Loucy (cell line): ENCODE data around the gene CACNA1D.

Experiments used
- H2AFZ ChIP-seq: fragments of 200-600 bp; sonication (generic); 2 replicates; pipeline ENCODE4 v1.6.0; 2016; ENCODE audit warnings: antibody characterized with exemption, mild to moderate bottlenecking, low read length, moderate library complexity
- H3F3A ChIP-seq: fragments of 200-600 bp; 2 replicates; pipeline ENCODE4 v1.6.0; 2016; ENCODE audit warnings: antibody characterized with exemption, low read depth, mild to moderate bottlenecking
- H3K27me3 ChIP-seq: fragments of 200-600 bp; sonication (generic); 2 replicates; pipeline ENCODE4 v1.6.1; 2014; ENCODE audit warnings: low read length, mild to moderate bottlenecking; ENCODE audit not compliant: insufficient read depth, poor library complexity, severe bottlenecking
- H3K36me3 ChIP-seq: fragments of 200-600 bp; sonication (generic); 2 replicates; pipeline ENCODE4 v1.6.1; 2016; ENCODE audit warnings: low read length; ENCODE audit not compliant: insufficient read depth
- H3K4me1 ChIP-seq: fragments of 200-600 bp; sonication (generic); 2 replicates; pipeline ENCODE4 v1.5.1; 2014; ENCODE audit warnings: low read length, mild to moderate bottlenecking; ENCODE audit not compliant: insufficient read depth, poor library complexity, severe bottlenecking
- H3K4me2 ChIP-seq: fragments of 200-600 bp; sonication (generic); 2 replicates; pipeline ENCODE4 v1.6.0; 2014; ENCODE audit warnings: antibody characterized with exemption, low read length, low read depth, mild to moderate bottlenecking; ENCODE audit not compliant: poor library complexity, severe bottlenecking
- H3K4me3 ChIP-seq: fragments of 200-600 bp; sonication (generic); 2 replicates; pipeline ENCODE4 v1.5.1; 2014; ENCODE audit warnings: low read length, mild to moderate bottlenecking, mixed read lengths; ENCODE audit not compliant: poor library complexity, severe bottlenecking
- H3K79me2 ChIP-seq: fragments of 200-600 bp; sonication (generic); 2 replicates; pipeline ENCODE4 v1.6.1; 2014; ENCODE audit warnings: low read length; ENCODE audit not compliant: insufficient read depth
- H3K9ac ChIP-seq: fragments of 200-600 bp; sonication (generic); 2 replicates; pipeline ENCODE4 v1.6.0; 2014; ENCODE audit warnings: mild to moderate bottlenecking, low read depth, low read length, moderate library complexity; ENCODE audit not compliant: poor library complexity, severe bottlenecking
- H3K9me2 ChIP-seq: fragments of 200-600 bp; sonication (generic); replicated peaks from 2 replicates; pipeline ENCODE4 v1.6.1; 2016; ENCODE audit warnings: low read depth, low read length, mixed read lengths
- H3K9me3 ChIP-seq: fragments of 200-600 bp; sonication (generic); 2 replicates; pipeline ENCODE4 v1.6.1; 2014; ENCODE audit warnings: mild to moderate bottlenecking, antibody characterized with exemption, low read length, low read depth; ENCODE audit not compliant: insufficient read depth
- H4K20me1 ChIP-seq: fragments of 200-600 bp; sonication (generic); 2 replicates; pipeline ENCODE4 v1.6.0; 2014; ENCODE audit warnings: antibody characterized with exemption, low read length, mild to moderate bottlenecking; ENCODE audit not compliant: insufficient read depth, poor library complexity, severe bottlenecking
- EZH2phosphoT487 ChIP-seq: fragments of 200-600 bp; IDR thresholded peaks from 2 replicates; pipeline ENCODE4 v1.6.1; 2018; ENCODE audit warnings: antibody characterized with exemption, mild to moderate bottlenecking, moderate library complexity, borderline replicate concordance
- TF ChIP-seq, protein P1 (sequence below): fragments of 200-600 bp; sonication (generic); conservative IDR thresholded peaks from 2 replicates; pipeline ENCODE4 v1.5.1; 2014; ENCODE audit warnings: mild to moderate bottlenecking, antibody characterized with exemption, low read length

CACNA1D gene

DNA sequence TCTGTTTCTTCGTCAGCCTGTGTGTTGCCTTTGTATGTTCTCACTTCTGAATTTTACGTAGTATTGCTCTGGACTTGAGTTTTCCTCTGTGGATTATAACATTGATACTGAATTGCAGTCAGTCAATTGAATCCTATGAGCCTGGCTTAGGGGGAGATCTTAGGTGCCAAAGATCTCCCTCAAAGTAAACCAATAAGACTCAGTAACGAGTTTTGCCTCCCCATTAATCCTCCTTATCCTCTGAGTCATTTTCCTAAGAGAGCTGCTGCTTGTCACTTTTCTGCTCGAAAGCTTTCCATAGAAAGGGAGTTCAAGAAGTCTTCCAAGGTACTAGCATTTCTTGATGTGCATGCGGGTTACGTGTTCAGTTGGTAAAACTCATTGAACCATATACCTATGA, 225.4 kb downstream of the CACNA1D start:
- no peaks in the 10 kb centered on the region for H3K9me3 ChIP-seq
- no peaks in the 10 kb centered on the region for H3K4me1 ChIP-seq
- H3K36me3 ChIP-seq, result no peaks in the 10 kb centered on the region
- no peak for TF ChIP-seq EZH2phosphoT487
- TF ChIP-seq, protein P1, sequence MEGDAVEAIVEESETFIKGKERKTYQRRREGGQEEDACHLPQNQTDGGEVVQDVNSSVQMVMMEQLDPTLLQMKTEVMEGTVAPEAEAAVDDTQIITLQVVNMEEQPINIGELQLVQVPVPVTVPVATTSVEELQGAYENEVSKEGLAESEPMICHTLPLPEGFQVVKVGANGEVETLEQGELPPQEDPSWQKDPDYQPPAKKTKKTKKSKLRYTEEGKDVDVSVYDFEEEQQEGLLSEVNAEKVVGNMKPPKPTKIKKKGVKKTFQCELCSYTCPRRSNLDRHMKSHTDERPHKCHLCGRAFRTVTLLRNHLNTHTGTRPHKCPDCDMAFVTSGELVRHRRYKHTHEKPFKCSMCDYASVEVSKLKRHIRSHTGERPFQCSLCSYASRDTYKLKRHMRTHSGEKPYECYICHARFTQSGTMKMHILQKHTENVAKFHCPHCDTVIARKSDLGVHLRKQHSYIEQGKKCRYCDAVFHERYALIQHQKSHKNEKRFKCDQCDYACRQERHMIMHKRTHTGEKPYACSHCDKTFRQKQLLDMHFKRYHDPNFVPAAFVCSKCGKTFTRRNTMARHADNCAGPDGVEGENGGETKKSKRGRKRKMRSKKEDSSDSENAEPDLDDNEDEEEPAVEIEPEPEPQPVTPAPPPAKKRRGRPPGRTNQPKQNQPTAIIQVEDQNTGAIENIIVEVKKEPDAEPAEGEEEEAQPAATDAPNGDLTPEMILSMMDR, result no peak
- no peak overlapping the region for H3K4me2 ChIP-seq
- no peaks in the 10 kb centered on the region for H3K79me2 ChIP-seq
- H3K9me2 ChIP-seq, result no peaks in the 10 kb centered on the region
- H3F3A ChIP-seq, result no peaks in the 10 kb centered on the region
- no peaks in the 10 kb centered on the region for H3K27me3 ChIP-seq
- no peak overlapping the region for H3K4me3 ChIP-seq
- H3K9ac ChIP-seq, result no peak overlapping the region
- H2AFZ ChIP-seq, result no peak overlapping the region
- no peaks in the 10 kb centered on the region for H4K20me1 ChIP-seq

DNA sequence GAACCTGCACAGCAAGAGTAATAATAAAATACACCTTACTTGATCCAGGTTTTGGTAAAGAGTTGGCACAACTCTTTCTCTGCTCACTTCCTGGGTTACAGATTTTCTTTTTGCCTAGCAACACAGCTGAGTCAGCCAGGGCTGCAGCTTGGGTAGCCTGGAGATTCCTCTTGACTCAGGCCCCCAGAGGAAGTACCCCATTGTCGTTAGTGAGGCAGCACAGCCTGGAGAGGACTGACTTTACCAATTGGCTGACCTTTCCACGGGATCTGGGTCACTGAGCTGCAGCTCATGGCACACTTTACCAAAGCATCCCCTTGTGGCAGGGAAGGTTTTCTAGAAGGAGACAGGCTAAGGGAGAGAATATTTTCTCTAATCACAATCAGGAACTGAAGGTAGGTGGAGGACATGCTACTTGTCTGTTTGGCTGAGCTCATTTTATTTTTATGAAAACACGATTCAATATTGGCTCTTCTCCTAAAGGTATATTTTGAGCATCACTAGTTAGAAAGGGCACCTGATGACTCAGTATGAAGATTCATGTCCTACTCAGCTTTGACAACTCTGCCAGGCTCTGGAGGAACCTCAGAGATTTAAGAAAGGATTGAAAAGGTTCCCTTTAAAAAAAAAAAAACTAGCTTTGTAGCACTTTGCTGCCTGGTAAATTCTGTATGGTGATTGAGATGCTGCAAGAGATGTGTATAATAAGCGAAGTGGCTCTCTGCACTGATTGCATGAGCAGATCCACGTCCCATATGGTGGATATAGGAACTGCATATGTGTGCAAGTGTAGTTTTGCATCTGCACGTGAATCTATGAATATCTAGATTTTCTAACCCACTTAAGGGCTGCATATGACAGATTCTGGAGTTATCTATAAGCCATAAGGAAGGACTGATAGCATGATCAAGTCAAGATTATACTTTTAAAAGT, 227.0 kb downstream of the CACNA1D start:
- H3F3A ChIP-seq, result no peaks in the 10 kb centered on the region
- H3K9me2 ChIP-seq, result no peaks in the 10 kb centered on the region
- no peaks in the 10 kb centered on the region for H3K27me3 ChIP-seq
- no peak overlapping the region for H3K9ac ChIP-seq
- no peak for TF ChIP-seq EZH2phosphoT487
- TF ChIP-seq, protein P1, result no peak
- no peak overlapping the region for H3K4me2 ChIP-seq
- no peaks in the 10 kb centered on the region for H3K9me3 ChIP-seq
- no peaks in the 10 kb centered on the region for H4K20me1 ChIP-seq
- no peaks in the 10 kb centered on the region for H3K79me2 ChIP-seq
- H3K36me3 ChIP-seq, result no peaks in the 10 kb centered on the region
- H3K4me1 ChIP-seq, result no peaks in the 10 kb centered on the region
- no peak overlapping the region for H3K4me3 ChIP-seq
- H2AFZ ChIP-seq, result no peak overlapping the region

DNA sequence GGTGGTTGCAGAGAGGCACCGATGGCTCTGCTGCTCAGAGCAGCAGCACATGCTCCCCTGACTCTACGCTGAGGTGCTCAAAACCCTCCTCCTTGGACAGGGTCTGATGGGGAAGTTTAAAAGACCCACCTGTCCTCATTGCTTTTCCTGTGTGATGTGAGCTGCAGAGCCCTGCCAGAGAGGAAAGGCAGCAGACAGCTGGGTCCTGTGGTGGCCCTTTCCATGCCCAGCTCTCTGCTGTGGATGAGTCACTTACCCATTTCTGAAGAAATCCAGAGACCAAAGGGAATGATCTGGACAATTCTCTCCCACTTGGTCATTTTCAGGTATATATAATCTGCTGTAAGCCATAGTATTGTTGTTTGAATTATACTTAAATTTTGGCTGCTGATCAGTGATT, 230.2 kb downstream of the CACNA1D start:
- Histone ChIP-seq H3K4me2 (no peak overlapping the region), H3K79me2 (no peaks in the 10 kb centered on the region), H3K9me3 (no peaks in the 10 kb centered on the region), H3K9ac (no peak overlapping the region), H3K9me2 (no peaks in the 10 kb centered on the region), H3F3A (no peaks in the 10 kb centered on the region), H2AFZ (no peak overlapping the region), H3K27me3 (no peaks in the 10 kb centered on the region), H3K4me1 (no peaks in the 10 kb centered on the region), H3K4me3 (no peak overlapping the region), H4K20me1 (no peaks in the 10 kb centered on the region), H3K36me3 (no peaks in the 10 kb centered on the region)
- no peak for TF ChIP-seq EZH2phosphoT487
- TF ChIP-seq, protein P1, result no peak
